Measurements from ENCODE around the gene STX4. TPM values are rescaled to one million over a fixed set of nuclear protein-coding genes. Genes with fewer than 3 reads are reported as not detected.
"Not testable (repeated sequence)": the region's sequence is repeated elsewhere in the genome, so short reads cannot be mapped to it uniquely, and the experiment has no call there.

STX4 gene
- total RNA-seq, 2 donors from 2014 or later: 66.9 to 83.3 TPM

GRCh38 chr16:31010585-31011325, 22.6 kb upstream of the STX4 start, which contains the start of gene STX1B:
Gene STX1B (minus strand): TSS chr16:31010638. CDS start chr16:31010396, 242 bp downstream.
- ATAC-seq (no peak), DNase-seq (no peak)
- intact Hi-C loops (cut with DNase I, micrococcal nuclease): no loop called here

GRCh38 chr16:31011815-31012214, 21.5 kb upstream of the STX4 start:
- intact Hi-C loops (cut with DNase I, micrococcal nuclease); DNase-seq; ATAC-seq: not testable (repeated sequence)

GRCh38 chr16:31013292-31013691, 20.1 kb upstream of the STX4 start:
- intact Hi-C loops (cut with DNase I, micrococcal nuclease); DNase-seq; ATAC-seq: not testable (repeated sequence)

GRCh38 chr16:31016018-31016417, 17.3 kb upstream of the STX4 start:
- no peak for DNase-seq
- intact Hi-C loops (cut with DNase I, micrococcal nuclease): no loop called here
- ATAC-seq: peak; percentile 72

GRCh38 chr16:31017756-31018155, 15.6 kb upstream of the STX4 start:
- intact Hi-C loops (cut with DNase I, micrococcal nuclease); DNase-seq; ATAC-seq: not testable (repeated sequence)

GRCh38 chr16:31020536-31020935, 12.8 kb upstream of the STX4 start:
- DNase-seq (no peak), ATAC-seq (no peak)
- intact Hi-C loops (cut with DNase I, micrococcal nuclease): no loop called here

- DNase-seq: no peak
- peak; percentile 43 for ATAC-seq
- intact Hi-C loops (cut with DNase I, micrococcal nuclease): no loop called here
Measured at GRCh38 chr16:31022544-31023251, 10.7 kb upstream of the STX4 start.

- DNase-seq: no peak
- intact Hi-C loops (cut with DNase I, micrococcal nuclease): no loop called here
- no peak for ATAC-seq
Measured at GRCh38 chr16:31023252-31023602, 10.1 kb upstream of the STX4 start.

GRCh38 chr16:31023627-31024226, 9.6 kb upstream of the STX4 start:
- ATAC-seq: no peak
- DNase-seq: no peak
- intact Hi-C loops (cut with DNase I, micrococcal nuclease): no loop called here

- no peak for ATAC-seq
- intact Hi-C loops (cut with DNase I, micrococcal nuclease): no loop called here
- no peak for DNase-seq
Measured at GRCh38 chr16:31025339-31025738, 8.0 kb upstream of the STX4 start.

GRCh38 chr16:31029272-31029671, 4.1 kb upstream of the STX4 start:
- intact Hi-C loops (cut with DNase I, micrococcal nuclease): no loop called here
- DNase-seq: no peak
- no peak for ATAC-seq

- DNase-seq: no peak
- intact Hi-C loops (cut with DNase I, micrococcal nuclease): no loop called here
- ATAC-seq: no peak
Measured at GRCh38 chr16:31031276-31031675, 2.1 kb upstream of the STX4 start.

GRCh38 chr16:31033709-31034492, 543 bp downstream of the STX4 start:
- ATAC-seq: peak; percentile 84
- peak; percentile 94 to 96 for DNase-seq
- intact Hi-C loops (cut with DNase I, micrococcal nuclease): no loop called here

GRCh38 chr16:31036691-31037090, 3.3 kb downstream of the STX4 start:
- no peak for ATAC-seq
- intact Hi-C loops (cut with DNase I, micrococcal nuclease): no loop called here
- no peak for DNase-seq

GRCh38 chr16:31038993-31039392, 5.6 kb downstream of the STX4 start:
- intact Hi-C loops (cut with DNase I, micrococcal nuclease): no loop called here
- ATAC-seq: no peak
- DNase-seq: no peak

GRCh38 chr16:31042866-31043265, 9.5 kb downstream of the STX4 start:
- ATAC-seq: no peak
- DNase-seq: no peak
- intact Hi-C loops (cut with DNase I, micrococcal nuclease): no loop called here

- intact Hi-C loops (cut with DNase I, micrococcal nuclease): no loop called here
- DNase-seq (no peak), ATAC-seq (no peak)
Measured at GRCh38 chr16:31043352-31043751, 10.0 kb downstream of the STX4 start.

- intact Hi-C loops (cut with DNase I, micrococcal nuclease): no loop called here
- DNase-seq (no peak), ATAC-seq (peak; percentile 71)
Measured at GRCh38 chr16:31043898-31044481, 10.6 kb downstream of the STX4 start.
